ENCODE results near the gene CHMP6. TPM values are rescaled to one million over a fixed set of nuclear protein-coding genes. Genes with fewer than 3 reads are reported as not detected.

CHMP6 gene
- total RNA-seq, 1 donor from 2014 or later, result 46.8 TPM

GRCh38 chr17:81039854-81040758 lies 48.5 kb downstream of the CHMP6 start:
- DNase-seq (ENCODE audit: extremely low read depth, low read depth, low spot score), result no peak

GRCh38 chr17:81040791-81041337 lies 49.2 kb downstream of the CHMP6 start:
- DNase-seq (ENCODE audit: extremely low read depth, low read depth, low spot score), result no peak

- no peak for DNase-seq (ENCODE audit: extremely low read depth, low read depth, low spot score)
These were observed 51.0 kb downstream of the CHMP6 start for GRCh38 chr17:81042606-81043005.

- DNase-seq (ENCODE audit: extremely low read depth, low read depth, low spot score), result no peak
These were observed 51.7 kb downstream of the CHMP6 start for GRCh38 chr17:81043319-81043724.

GRCh38 chr17:81043725-81044427 lies 52.2 kb downstream of the CHMP6 start:
- DNase-seq (ENCODE audit: extremely low read depth, low read depth, low spot score), result no peak

- no peak for DNase-seq (ENCODE audit: extremely low read depth, low read depth, low spot score)
These were observed 52.8 kb downstream of the CHMP6 start for GRCh38 chr17:81044428-81044763.

GRCh38 chr17:81044764-81045589 lies 53.3 kb downstream of the CHMP6 start:
- DNase-seq (ENCODE audit: extremely low read depth, low read depth, low spot score), result peak; percentile 72

GRCh38 chr17:81045590-81046095 lies 54.0 kb downstream of the CHMP6 start:
- no peak for DNase-seq (ENCODE audit: extremely low read depth, low read depth, low spot score)

- no peak for DNase-seq (ENCODE audit: extremely low read depth, low read depth, low spot score)
These were observed 54.6 kb downstream of the CHMP6 start for GRCh38 chr17:81046132-81046769.

- DNase-seq (ENCODE audit: extremely low read depth, low read depth, low spot score), result no peak
These were observed 55.2 kb downstream of the CHMP6 start for GRCh38 chr17:81046770-81047359.

GRCh38 chr17:81048827-81049371 lies 57.3 kb downstream of the CHMP6 start:
- no peak for DNase-seq (ENCODE audit: extremely low read depth, low read depth, low spot score)

- no peak for DNase-seq (ENCODE audit: extremely low read depth, low read depth, low spot score)
These were observed 57.8 kb downstream of the CHMP6 start for GRCh38 chr17:81049372-81049911.

Other genes starting within 250 kb of the CHMP6 start
- 22.0 and 30.6 TPM in 2 replicates for gene BAIAP2, start 43.3 kb downstream of the CHMP6 start, total RNA-seq
- gene PVALEF, start 173.7 kb downstream of the CHMP6 start, total RNA-seq, result not detected in 2 replicates
- 7.3 and 8.9 TPM in 2 replicates for gene AATK, start 174.4 kb downstream of the CHMP6 start, total RNA-seq
- gene CEP131, start 231.1 kb downstream of the CHMP6 start, total RNA-seq, result 14.6 and 15.2 TPM in 2 replicates
- gene TEPSIN, start 247.2 kb downstream of the CHMP6 start, total RNA-seq, result 30.2 and 53.8 TPM in 2 replicates
- 32.4 and 87.1 TPM in 2 replicates for gene NDUFAF8, start 247.5 kb downstream of the CHMP6 start, total RNA-seq

All from glomerular endothelial cell (primary cell).